ENCODE results near the gene CABP4.

The CABP4 gene

DNA sequence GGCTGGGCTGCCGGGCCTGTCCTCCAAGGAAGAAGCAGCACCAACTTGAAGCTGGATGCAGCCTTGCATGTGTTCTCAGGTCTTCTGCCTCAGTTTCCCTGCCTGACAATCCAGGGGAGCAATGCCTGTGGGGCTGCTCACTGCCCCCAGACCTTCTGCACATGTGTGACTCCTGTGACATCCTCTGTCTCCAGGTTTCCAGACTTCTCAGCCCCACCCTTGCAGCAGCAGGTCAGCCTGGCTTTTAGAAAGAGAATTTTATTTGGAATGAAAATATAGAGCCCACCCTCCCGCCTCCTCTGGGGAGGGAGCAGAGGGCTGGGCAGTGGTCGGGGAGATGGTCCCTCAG, 17.4 kb upstream of the CABP4 start:
- H3K79me2 ChIP-seq (ENCODE audit: control insufficient read depth, insufficient read depth, low read length, unreplicated experiment) = peaks cover 3% of the 10 kb centered on the region
- no peaks in the 10 kb centered on the region for H3K36me3 ChIP-seq (ENCODE audit: insufficient read depth, low read length)
- no peak overlapping the region for H2AFZ ChIP-seq (ENCODE audit: low read length, unreplicated experiment)
- H3K4me1 ChIP-seq (ENCODE audit: control insufficient read depth, insufficient read depth, low read length, unreplicated experiment) = peaks cover 7% of the 10 kb centered on the region
- no peak overlapping the region for H3K4me3 ChIP-seq (ENCODE audit: low read depth, low read length)
- H3K27ac ChIP-seq (ENCODE audit: low read depth, low read length) = no peak overlapping the region
- H3K27me3 ChIP-seq (ENCODE audit: insufficient read depth, low read length) = no peaks in the 10 kb centered on the region

DNA sequence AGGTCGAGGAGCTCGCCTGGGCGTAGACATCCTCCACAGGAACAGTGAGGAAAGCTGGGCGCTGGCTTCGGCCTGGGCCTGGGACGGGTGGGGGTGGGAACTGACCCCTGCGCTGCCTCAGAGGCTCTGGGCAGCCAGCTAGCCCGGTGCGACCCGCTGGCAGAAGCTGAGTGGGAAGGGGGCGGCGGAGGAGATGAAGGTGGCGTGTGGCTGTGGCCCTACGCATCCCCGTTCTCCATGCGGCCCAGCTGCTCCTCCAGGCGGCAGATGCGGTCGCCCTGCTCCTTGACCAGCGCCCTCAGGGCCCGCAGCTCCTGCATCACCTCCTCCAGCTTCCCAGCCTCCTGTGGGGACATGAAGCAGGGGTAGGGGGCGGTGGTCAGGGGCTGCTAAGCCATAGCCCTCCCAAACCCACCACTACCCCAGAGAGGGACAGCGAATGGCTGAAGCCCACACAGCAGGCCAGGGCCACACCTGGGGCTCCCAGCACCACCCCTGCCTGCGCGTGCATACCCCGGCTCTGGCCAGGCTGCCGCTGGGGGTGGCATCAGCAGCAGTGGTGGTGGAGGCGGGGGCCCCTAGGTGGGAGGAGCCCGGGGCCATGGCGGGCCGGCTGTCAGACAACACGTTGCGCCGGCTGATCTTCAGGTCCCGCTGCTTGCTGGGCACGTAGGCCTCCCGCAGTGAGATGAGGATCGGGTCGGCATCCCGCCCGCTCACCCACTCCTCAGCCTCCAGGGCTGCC, 16.8 kb upstream of the CABP4 start:
- Histone ChIP-seq H2AFZ (ENCODE audit: low read length, unreplicated experiment) (no peak overlapping the region), H3K79me2 (ENCODE audit: control insufficient read depth, insufficient read depth, low read length, unreplicated experiment) (peaks cover 6% of the 10 kb centered on the region), H3K27me3 (ENCODE audit: insufficient read depth, low read length) (no peaks in the 10 kb centered on the region), H3K36me3 (ENCODE audit: insufficient read depth, low read length) (no peaks in the 10 kb centered on the region), H3K4me1 (ENCODE audit: control insufficient read depth, insufficient read depth, low read length, unreplicated experiment) (peaks cover 7% of the 10 kb centered on the region), H3K4me3 (ENCODE audit: low read depth, low read length) (no peak overlapping the region), H3K27ac (ENCODE audit: low read depth, low read length) (no peak overlapping the region)

DNA sequence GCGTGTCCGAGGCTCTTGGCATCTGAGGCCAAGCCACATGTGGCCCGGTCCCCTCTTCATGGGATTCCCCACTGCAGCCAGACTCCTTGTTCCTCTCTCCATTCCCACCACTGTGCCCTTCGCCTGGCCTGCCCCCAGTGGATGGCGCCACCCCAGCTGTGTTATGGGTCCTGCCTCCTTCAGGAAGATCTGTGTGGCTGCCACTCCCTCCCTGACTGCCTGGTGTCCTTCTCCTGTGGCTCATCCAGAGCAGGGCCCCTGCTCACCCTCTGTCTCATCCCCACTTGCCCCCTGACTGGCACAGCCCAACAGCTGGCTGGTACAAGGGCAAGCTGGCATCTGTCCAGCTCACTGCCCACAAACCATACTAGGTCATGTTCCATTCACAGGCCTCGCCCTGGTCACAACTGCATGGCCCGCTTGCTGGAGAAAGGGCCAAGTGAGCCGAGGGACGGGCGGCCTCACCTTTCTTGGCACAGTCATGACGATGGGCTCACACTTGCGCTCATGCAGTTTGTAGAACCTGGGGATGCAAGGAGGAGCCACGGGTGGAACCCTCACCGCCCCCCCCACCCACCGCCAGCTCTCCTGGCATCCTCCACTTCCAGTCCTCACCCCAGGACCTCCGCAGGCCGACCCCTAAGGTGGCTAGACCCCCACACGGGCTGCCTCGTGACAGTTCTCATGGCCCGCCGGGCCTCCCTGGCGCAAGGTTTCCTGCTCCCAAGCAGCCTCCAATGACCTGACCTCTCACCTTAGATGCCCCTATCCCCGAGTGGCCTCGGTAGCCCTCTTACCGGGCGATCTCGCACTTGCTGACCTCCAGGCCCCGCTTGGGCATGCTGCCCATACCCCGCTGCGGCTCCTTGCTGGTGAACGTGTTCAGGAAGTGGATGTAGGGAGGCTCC, 15.6 kb upstream of the CABP4 start:
- Histone ChIP-seq H3K4me3 (ENCODE audit: low read depth, low read length) (no peak overlapping the region), H3K27me3 (ENCODE audit: insufficient read depth, low read length) (no peaks in the 10 kb centered on the region), H3K36me3 (ENCODE audit: insufficient read depth, low read length) (no peaks in the 10 kb centered on the region), H2AFZ (ENCODE audit: low read length, unreplicated experiment) (no peak overlapping the region), H3K79me2 (ENCODE audit: control insufficient read depth, insufficient read depth, low read length, unreplicated experiment) (peaks cover 6% of the 10 kb centered on the region), H3K27ac (ENCODE audit: low read depth, low read length) (no peak overlapping the region), H3K4me1 (ENCODE audit: control insufficient read depth, insufficient read depth, low read length, unreplicated experiment) (peaks cover 7% of the 10 kb centered on the region)

DNA sequence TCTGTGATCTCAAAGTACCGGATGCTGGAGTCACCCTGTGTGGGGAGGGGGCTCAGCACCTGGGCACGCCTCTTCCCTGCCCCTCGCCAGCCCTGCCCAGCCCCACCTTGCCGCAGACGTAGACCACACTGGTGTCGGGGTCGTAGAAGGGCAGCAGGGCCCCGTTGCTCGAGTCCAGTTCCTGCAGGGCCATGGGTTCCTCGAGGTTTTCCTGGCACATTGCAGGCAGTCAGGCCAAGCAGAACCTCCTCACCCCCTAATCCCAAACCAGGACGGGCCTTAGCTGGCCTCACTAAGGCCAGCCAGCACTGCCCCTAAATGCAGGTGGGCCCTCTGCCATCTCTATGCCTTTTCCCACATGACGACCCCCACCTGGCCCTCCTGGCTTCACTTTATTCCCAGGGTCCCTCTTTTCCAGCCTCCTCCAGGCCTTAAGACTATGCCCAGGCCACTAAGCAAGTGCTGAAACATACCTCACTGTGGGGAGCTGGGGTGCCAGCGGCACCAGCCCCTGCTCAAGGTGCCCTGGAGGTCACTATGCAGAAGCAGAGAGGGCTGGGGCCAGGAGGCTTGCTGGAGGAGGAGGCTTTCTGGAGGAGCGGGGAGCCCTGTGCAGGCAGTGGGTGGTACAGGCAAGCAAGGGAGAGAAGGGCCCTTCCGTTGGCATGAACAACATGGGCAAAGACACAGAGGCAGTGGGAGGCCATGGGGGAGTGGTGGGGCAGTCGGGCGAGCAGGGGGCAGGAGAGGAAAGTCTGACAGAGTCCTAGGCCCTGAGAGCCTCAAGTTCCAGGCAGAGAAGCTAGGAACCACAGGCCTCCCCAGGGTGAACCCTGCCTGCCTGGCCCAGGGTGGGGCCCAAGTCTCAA, 14.7 kb upstream of the CABP4 start:
- no peak overlapping the region for H2AFZ ChIP-seq (ENCODE audit: low read length, unreplicated experiment)
- no peaks in the 10 kb centered on the region for H3K27me3 ChIP-seq (ENCODE audit: insufficient read depth, low read length)
- H3K27ac ChIP-seq (ENCODE audit: low read depth, low read length) = no peak overlapping the region
- peaks cover 7% of the 10 kb centered on the region for H3K4me1 ChIP-seq (ENCODE audit: control insufficient read depth, insufficient read depth, low read length, unreplicated experiment)
- no peak overlapping the region for H3K4me3 ChIP-seq (ENCODE audit: low read depth, low read length)
- H3K36me3 ChIP-seq (ENCODE audit: insufficient read depth, low read length) = no peaks in the 10 kb centered on the region
- H3K79me2 ChIP-seq (ENCODE audit: control insufficient read depth, insufficient read depth, low read length, unreplicated experiment) = peaks cover 6% of the 10 kb centered on the region

DNA sequence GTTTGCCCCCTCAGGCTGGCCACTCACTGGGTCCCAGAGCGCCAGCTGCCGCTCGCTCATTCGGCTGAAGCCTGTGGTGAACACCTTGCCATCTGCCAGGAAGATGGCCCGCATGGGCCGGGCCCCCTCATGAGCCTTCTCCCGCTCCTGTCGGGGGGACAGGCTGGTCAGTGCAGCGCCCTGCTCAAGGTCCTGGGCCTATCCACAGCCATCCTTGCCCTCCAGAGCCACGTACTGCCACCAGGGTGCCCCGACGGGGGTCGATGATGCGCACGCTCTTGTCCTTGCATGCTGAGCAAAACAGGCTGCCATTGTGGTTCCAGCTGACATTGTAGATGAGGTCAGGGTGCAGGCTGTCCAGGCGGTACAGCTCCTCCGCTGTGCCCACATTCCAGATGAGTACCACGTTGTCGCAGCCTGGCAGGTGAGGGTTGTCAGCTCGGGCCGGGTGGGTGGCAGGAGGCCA, 14.0 kb upstream of the CABP4 start:
- peaks cover 6% of the 10 kb centered on the region for H3K79me2 ChIP-seq (ENCODE audit: control insufficient read depth, insufficient read depth, low read length, unreplicated experiment)
- H3K4me3 ChIP-seq (ENCODE audit: low read depth, low read length) = no peak overlapping the region
- H3K27ac ChIP-seq (ENCODE audit: low read depth, low read length) = no peak overlapping the region
- H2AFZ ChIP-seq (ENCODE audit: low read length, unreplicated experiment) = no peak overlapping the region
- no peaks in the 10 kb centered on the region for H3K36me3 ChIP-seq (ENCODE audit: insufficient read depth, low read length)
- H3K4me1 ChIP-seq (ENCODE audit: control insufficient read depth, insufficient read depth, low read length, unreplicated experiment) = peaks cover 7% of the 10 kb centered on the region
- no peaks in the 10 kb centered on the region for H3K27me3 ChIP-seq (ENCODE audit: insufficient read depth, low read length)

DNA sequence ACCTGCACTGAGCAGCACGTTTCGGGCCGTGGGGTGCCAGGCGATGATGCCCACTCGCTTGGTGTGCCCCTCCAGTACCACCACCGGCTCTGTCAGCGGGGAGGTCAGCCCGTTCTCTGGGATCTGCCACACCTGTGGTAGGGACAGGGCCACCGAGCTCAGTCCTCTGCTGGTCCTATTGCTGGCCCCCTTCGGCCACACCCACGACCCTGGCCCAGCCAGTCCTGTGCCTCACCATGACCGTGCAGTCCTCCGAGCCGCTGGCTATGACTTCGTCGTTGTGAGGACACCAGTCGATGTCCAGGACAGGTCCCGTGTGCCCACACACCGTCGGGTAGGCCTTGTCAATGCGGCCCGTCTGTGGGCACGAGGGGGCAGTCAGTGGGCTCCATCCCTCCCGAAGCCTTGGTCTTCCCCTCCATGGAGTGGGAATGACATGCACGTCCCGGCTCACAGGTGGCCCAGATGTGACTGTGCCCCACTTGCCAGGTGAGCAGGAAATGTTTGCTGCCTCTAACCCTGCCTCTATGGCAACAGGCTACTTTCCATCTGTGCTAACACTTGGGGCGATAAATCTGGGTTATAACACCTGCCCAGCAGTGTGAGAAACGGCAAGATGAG, 13.3 kb upstream of the CABP4 start:
- no peaks in the 10 kb centered on the region for H3K36me3 ChIP-seq (ENCODE audit: insufficient read depth, low read length)
- no peaks in the 10 kb centered on the region for H3K27me3 ChIP-seq (ENCODE audit: insufficient read depth, low read length)
- peaks cover 6% of the 10 kb centered on the region for H3K79me2 ChIP-seq (ENCODE audit: control insufficient read depth, insufficient read depth, low read length, unreplicated experiment)
- peak overlapping the region; percentile 98; the same call in 1 of the 2 replicates for H3K4me3 ChIP-seq (ENCODE audit: low read depth, low read length)
- no peak overlapping the region for H3K27ac ChIP-seq (ENCODE audit: low read depth, low read length)
- H3K4me1 ChIP-seq (ENCODE audit: control insufficient read depth, insufficient read depth, low read length, unreplicated experiment) = peaks cover 7% of the 10 kb centered on the region
- no peak overlapping the region for H2AFZ ChIP-seq (ENCODE audit: low read length, unreplicated experiment)

DNA sequence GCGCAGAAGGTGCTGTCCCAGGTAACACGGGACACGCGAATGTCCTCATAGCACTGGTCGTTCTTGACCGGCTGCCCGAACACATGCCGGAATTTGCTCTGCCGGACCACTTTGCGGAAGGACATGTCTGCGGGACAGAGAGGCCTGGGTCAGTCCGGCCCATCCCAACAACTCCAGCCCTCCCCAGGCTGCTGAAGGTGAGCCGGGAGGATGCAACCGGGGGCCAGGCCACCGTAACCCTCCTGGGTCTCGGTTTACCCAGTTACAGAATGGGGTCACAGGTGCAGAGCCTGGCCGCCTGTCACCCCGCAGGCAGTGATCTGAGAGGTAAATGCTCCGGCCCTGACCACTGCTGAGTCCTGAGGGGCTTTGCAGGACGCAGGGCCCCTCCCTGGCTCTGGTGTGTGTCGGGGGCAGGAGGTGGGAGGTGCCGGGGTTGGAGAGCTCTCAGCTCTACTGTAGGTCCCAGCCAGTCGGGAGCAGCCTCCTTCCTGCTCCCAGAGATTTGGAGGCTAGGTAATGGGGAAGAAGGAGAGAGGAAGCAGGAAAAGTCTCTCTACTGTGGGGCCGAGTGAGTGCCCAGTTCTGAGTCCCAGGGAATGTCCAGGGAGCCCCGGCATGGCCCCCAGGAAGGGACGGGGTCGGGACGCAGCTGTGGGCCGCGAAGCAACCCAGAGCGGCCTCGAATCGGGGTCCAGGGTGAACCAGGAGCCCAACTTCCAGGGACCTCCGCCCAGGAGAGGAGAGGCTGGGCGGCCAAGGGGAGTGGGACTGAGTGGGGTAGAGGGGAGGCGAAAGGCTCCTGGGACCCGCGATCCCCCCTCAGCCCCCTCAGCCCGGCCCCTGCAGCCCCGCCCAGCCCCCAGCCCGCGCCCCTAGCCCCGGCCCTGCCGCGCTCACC, 12.4 kb upstream of the CABP4 start:
- no peak overlapping the region for H2AFZ ChIP-seq (ENCODE audit: low read length, unreplicated experiment)
- H3K27ac ChIP-seq (ENCODE audit: low read depth, low read length) = peak overlapping the region; percentile 41
- H3K27me3 ChIP-seq (ENCODE audit: insufficient read depth, low read length) = no peaks in the 10 kb centered on the region
- peak overlapping the region; percentile 98 for H3K4me3 ChIP-seq (ENCODE audit: low read depth, low read length)
- peaks cover 6% of the 10 kb centered on the region for H3K79me2 ChIP-seq (ENCODE audit: control insufficient read depth, insufficient read depth, low read length, unreplicated experiment)
- no peaks in the 10 kb centered on the region for H3K36me3 ChIP-seq (ENCODE audit: insufficient read depth, low read length)
- peaks cover 7% of the 10 kb centered on the region for H3K4me1 ChIP-seq (ENCODE audit: control insufficient read depth, insufficient read depth, low read length, unreplicated experiment)

DNA sequence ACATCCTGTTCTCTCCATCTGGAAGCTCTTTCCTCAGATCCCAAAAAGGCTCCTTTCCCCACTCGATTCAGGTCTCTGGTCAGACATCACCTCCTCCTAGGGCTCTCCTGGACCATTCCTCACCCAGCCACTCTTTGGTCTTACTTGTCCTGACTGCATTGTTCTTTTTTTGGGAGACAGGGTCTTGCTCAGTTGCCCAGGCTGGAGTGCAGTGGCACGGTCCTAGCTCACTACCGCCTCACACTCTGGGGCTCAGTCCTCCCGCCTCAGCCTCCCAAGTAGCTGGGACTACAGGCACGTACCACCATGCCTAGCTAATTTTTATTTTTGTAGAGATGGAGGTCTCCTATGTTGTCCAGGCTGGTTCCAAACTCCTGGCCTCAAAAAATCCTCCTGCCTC, 9.6 kb upstream of the CABP4 start:
- H3K27ac ChIP-seq (ENCODE audit: low read depth, low read length) = no peak overlapping the region
- no peak overlapping the region for H3K4me3 ChIP-seq (ENCODE audit: low read depth, low read length)
- H3K36me3 ChIP-seq (ENCODE audit: insufficient read depth, low read length) = no peaks in the 10 kb centered on the region
- H3K27me3 ChIP-seq (ENCODE audit: insufficient read depth, low read length) = no peaks in the 10 kb centered on the region
- H3K79me2 ChIP-seq (ENCODE audit: control insufficient read depth, insufficient read depth, low read length, unreplicated experiment) = peaks cover 6% of the 10 kb centered on the region
- H2AFZ ChIP-seq (ENCODE audit: low read length, unreplicated experiment) = no peak overlapping the region
- H3K4me1 ChIP-seq (ENCODE audit: control insufficient read depth, insufficient read depth, low read length, unreplicated experiment) = peaks cover 7% of the 10 kb centered on the region

DNA sequence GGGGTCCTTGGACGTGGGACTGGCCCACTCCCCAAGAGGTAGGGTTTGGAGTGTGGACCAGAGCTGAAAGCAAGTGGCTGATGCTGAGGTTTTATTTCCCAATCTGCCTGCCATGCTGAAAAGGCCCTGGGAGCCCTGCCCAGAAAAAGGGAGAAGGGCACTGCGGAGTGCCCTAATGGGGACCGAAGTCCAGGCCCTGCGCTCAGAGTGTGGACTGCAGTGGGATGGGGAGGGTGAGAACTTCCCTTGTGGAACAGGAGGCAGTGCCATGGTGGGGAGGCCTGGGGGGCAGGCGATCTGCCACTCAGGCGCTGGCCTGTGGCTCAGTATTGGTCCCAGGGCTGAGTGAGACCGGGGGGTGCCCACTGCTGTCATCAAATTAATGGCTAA, 6.9 kb upstream of the CABP4 start:
- Histone ChIP-seq H2AFZ (ENCODE audit: low read length, unreplicated experiment) (no peak overlapping the region), H3K79me2 (ENCODE audit: control insufficient read depth, insufficient read depth, low read length, unreplicated experiment) (no peaks in the 10 kb centered on the region), H3K27me3 (ENCODE audit: insufficient read depth, low read length) (no peaks in the 10 kb centered on the region), H3K4me1 (ENCODE audit: control insufficient read depth, insufficient read depth, low read length, unreplicated experiment) (no peaks in the 10 kb centered on the region), H3K4me3 (ENCODE audit: low read depth, low read length) (no peak overlapping the region), H3K27ac (ENCODE audit: low read depth, low read length) (no peak overlapping the region), H3K36me3 (ENCODE audit: insufficient read depth, low read length) (no peaks in the 10 kb centered on the region)

Data from ACC112 (cell line).